ENCODE data around the gene TMEM255B.

Gene TMEM255B

DNA sequence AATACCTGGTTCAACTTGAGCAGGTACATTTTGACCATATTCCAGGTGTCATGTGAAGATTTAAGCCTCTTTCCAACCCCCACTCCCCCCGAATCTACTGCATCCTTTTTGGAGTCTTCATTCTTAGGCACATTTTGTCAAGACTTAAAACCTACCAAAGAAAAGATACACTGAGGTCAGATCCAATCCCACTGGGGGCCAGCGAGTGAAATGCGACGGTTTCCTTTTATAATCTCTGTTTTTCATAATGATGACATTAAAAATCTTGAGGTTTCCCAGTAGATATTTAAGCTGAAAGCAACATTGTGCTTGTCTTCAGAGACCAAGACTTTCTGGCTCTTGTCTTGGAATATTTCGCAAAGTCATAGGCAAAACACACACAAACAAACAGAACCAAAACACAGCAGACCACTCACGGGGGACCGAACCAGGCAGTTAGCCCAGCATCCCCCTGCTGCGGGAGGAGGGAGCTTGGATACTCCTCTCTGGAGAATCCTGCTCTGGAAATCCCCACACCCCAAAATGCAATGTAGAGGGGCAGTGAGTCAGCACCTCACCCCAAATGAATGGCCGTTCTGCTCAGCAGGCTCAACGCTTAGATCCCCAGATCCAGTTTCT is 105.4 kb downstream of the TMEM255B start:
- DNase-seq, result no peak

DNA sequence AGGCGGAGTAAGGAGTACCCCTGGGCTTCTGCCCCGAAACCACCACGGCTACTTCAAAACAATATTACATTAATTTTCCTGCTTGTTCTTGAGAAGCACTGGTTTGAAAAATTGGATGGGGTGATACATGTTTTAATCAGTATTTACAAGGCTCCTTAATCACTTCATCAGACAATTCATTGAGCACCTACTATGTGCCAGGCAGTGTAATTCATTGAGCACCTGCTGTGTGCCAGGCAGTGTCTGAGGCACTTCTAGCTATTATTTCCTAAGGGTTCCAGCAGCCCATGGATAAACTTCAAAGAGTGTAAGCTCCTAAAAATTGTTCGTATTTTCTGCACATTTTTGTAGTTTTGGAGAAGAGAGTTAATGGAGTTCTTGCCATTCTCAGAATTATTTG is 106.4 kb downstream of the TMEM255B start:
- no peak for DNase-seq

All from NCI-H524 (cell line).